Activated naive CD4-positive, alpha-beta T cell (primary cell): ENCODE results near the gene SOX18.

Source experiments
- DNase-seq, 4 experiments: peaks; one replicate each; lab custom pipeline; 2025; lab: John Stamatoyannopoulos, UW

SOX18 gene

GRCh38 chr20:64051561-64052325, 2.3 kb upstream of the SOX18 start:
- DNase-seq = no peak

DNA sequence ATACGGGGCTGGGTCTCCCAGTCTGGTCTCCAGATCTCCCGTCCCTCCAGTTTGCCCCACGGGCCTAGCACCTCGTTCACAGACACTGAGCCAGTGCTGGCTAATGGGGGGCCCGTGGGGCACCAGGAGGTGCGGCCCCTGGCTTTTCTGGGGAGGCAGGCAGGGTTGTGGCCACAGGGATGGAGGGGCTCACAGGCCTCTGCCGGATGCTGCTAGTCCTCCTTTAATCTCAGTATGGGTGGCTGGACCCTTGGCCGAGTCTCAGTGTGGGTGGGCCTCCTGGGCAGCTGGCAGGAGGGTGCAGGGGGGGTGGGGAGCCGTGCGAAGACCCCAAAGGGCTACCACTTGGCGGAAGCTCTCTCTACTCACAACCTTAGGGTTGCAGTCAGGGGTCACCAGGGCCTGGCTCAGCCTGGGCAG, 1.6 kb upstream of the SOX18 start:
- DNase-seq = no peak

DNA sequence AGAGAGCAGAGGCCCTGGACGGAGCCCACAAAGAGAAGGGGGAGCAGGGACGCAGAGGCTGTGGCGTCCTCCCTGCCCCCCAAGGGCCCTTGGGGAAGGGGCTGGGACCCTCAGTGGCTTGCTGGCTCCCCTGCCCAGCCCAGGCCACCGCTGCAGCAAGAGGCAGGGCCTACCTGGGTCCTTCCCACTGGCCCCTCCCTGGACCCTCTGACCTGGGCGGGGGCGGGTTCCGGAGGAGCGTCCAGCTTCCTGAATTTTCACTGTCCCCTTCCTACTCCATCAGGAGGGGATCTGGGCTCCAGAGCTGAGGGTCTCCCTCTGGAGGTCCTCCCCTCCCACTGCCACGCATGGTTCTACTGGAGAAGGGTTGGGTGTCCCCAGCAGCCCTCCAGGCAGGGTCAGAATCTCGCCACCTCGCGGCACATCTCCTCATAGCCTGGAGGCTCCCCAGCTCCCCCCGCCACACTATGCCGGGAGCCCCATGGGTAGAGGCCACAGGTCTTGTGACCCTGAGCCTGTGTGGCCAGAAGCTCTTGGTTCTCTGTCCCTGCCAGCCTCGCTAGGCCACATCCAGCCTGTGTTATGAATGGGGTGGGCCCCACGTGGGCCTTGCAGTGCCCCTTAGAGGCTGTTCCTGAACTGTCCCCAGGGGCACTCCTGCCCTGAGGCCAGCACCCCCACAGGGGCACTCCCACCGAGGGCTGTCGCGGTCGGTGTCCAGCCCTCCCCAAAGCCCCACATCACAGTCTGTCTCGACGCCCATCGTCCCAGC, 1.0 kb upstream of the SOX18 start:
- no peak for DNase-seq

DNA sequence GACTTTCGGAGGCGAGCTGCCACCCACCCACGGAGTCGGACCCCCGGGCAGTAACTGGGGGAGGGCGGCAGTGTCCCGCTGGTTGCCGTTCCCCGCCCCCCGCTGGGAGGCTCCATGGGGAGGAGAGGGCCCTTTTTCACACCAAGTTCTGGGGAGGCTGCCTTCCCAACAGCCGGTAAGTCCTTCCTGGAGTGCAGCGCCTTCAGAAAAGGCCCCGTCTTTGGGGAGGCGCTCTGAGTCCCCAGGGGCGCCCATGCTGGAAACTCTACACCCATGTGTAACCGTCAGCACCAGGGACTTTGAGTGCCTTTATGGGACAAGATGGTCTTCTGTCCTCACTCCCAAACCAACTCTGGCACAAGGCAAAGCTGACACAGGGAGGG, 430 bp upstream of the SOX18 start:
- no peak for DNase-seq

DNA sequence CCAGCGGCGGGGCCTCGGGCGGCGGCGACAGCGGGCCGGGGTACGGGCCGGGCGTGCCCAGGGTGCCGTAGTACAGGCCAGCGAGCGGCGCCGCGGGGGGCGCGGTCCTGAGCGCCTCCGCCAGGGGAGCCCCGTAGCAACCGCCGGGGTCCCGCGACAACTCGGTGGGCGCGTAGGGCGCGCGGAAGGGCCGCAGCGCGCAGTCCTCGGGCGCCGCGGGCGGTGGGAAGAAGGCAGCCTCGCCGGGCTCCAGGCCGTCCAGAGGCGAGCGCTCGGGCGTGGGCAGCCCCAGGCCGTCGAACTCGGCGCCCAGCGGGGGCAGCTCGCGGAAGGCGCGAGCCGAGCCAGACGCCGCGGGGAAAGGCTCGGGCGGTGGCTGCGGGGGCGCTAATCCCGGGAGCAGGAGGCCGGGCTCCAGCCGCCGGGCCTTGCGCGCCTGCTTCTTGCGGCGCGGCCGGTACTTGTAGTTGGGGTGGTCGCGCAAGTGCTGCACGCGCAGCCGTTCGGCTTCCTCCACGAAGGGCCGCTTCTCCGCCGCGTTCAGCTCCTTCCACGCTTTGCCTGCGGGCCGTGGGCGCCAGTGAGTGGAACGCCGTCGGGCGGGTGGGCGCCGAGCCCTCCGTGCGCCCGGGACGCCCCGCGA, 916 bp downstream of the SOX18 start:
- DNase-seq = no peak

DNA sequence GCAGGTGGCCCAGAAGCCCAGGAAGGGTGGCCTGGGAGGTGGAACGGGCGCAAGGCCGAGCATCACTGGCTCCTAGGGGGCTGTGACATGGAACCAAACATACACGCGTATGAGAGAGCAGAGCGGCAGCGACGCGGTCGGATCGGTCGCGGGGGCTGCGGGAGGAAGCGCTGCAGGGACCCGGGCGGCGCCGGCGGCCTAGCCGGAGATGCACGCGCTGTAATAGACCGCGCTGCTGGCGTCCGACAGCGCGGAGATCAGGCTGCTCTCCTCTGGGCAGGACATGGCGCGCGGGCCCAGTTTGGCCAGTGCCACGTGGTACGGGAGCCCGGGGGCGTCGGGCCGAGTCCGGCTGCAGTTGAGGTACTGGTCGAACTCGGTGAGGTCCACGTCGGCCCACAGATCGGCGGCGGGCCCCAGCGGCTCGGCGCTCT, 1.5 kb downstream of the SOX18 start:
- DNase-seq = no peak

DNA sequence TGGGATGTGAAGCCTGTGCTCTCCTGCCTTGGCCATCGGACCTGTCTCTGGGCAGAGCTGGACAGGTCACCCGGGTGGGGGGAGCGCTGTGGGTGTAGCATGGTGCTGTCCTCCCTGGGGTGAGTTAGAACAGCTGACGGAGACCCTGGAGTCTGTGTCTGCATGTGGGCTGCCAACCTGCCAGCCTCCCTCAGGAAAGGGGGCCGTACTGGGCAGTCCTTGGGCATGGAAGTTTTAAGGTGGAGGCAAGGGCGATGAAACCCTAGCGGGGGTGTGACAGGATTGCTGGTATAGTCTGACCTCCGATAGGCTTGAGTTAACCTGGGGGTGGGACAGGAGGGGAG, 2.4 kb downstream of the SOX18 start:
- no peak for DNase-seq

DNA sequence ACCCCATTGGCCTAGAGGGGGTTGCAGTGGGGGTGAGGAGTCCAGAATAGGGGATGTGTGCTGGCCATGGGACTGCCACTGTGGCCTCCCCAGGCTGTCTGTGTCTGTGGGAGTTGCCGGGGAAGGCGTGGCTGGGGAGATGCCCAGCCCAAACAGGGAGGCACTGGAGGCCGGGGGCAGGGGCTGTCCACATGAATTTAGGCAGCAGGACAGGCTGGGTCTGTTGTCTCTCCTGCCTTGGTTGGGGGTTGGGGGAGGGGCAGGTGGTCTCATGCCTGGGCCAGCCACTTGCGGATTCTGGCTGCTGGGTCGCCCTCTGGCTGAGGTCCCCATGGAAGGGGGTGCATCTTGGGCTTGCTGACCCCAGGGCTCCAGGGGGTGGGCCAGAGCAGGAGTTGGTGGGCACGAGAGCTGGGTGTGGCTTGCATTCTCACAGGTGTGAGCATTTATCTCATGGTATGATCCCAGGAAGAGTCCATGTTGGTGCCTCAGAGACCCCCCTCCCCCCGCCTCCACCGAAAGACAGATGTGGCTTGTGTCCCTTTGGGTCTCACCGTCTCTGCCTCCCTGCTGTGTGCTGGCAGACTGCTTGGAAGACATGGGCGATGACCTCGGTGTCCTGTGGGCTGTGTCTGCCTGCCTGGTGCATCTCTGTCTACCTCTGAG, 4.0 kb downstream of the SOX18 start:
- DNase-seq = no peak

- DNase-seq = no peak
Measured at GRCh38 chr20:64044484-64045247, 4.8 kb downstream of the SOX18 start.

GRCh38 chr20:64043768-64044167, 5.7 kb downstream of the SOX18 start:
- no peak for DNase-seq

- DNase-seq = peak in 1 of 4 experiments; percentile 24
Measured at GRCh38 chr20:64042054-64042781, 7.2 kb downstream of the SOX18 start.

- no peak for DNase-seq
Measured at GRCh38 chr20:64041781-64042053, 7.7 kb downstream of the SOX18 start.

GRCh38 chr20:64041040-64041780, 8.2 kb downstream of the SOX18 start:
- no peak for DNase-seq

- DNase-seq = no peak
Measured at GRCh38 chr20:64040231-64041039, 9.0 kb downstream of the SOX18 start.

DNA sequence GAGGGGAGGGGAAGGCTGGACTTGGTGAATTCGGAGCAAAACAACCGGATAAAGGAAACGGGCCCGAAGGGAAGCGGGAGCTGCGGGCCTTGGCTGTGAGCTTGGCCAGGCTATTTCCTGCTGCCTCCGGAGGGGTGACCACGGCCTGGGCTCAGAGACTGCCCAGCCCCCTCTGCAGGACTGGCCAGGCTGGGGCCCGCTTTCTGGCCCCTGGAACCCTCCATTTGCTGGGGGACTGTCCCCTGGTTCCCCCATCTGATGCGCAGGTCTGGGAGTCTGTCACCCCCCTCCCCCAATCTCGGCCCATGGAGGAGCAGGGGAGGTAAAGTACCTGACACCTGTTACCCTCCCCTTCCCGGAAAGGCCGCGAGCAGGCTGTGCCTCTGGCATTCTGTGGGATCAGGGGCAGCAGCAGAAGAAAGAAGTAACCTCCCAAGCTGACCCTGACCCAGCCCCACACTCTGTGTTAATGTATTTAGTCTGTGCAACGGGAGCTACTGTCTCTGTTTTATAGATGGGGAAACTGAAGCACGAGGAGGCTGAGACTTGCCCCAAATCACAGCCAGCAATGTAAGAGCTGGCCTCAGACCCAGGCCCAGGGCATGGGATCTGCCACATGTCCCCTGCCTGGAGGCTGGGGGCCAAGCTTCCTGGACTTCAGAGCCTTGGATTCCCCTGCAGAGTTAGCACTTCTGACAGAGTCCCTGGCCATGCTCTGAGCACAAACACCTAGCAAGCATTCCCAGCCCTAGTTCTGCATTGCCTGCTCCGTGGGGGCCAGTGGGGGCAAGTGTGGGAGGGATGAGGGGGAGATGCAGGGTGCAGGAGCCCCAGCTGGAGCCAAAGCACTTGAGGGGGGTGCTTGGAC, 9.9 kb downstream of the SOX18 start:
- DNase-seq = no peak

- DNase-seq = peak; percentile 38 to 78 (median 52)
Measured at GRCh38 chr20:64038565-64039292, 10.7 kb downstream of the SOX18 start.

DNA sequence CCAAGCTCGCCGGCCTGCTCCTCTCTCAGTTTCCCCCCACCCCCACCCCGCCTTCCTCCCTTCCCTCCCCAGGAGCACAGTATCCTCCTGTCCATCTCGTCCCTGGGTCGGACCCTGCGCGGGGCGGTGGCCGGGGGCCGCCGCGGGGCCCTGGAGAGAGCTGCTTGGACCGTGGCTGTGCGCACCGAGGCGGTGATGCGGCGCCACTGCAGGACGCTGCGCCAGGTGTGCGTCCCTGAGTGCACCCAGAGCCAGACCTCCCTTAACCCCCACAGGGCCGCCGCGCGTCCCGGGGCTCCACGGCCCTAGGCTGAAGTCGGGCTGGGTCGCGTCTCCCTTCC, 11.2 kb downstream of the SOX18 start:
- DNase-seq = no peak
